Kidney epithelial cell (primary cell): ENCODE measurements around the gene DPYSL4. TPM values are rescaled to one million over a fixed set of nuclear protein-coding genes. Genes with fewer than 3 reads are reported as not detected.

ENCODE experiments used
- DNase-seq: peaks from one replicate; pipeline ENCODE4 v3.0.0-alpha.2; 2010; ENCODE audit warnings: low read depth
- H3K27me3 ChIP-seq: 2 replicates; pipeline ENCODE4 v1.6.0; 2011; ENCODE audit warnings: low read length; ENCODE audit not compliant: control insufficient read depth, insufficient read depth
- H3K36me3 ChIP-seq: 2 replicates; pipeline ENCODE4 v1.5.1; 2011; ENCODE audit warnings: low read length; ENCODE audit not compliant: control insufficient read depth, insufficient read depth
- H3K4me3 ChIP-seq: 2 replicates; pipeline ENCODE4 v1.5.1; 2011; ENCODE audit warnings: low read depth, mild to moderate bottlenecking, control low read depth, low read length
- total RNA-seq: library from RNA; depleted of rRNA; stranded (reverse); fragments of >200 nt; gene quantifications from 2 replicates; pipeline ENCODE4 v1.2.3, GENCODE V29; 2015
- TF ChIP-seq, protein P1 (sequence below): IDR thresholded peaks from 2 replicates; pipeline ENCODE4 v1.5.1; 2011; ENCODE audit warnings: mild to moderate bottlenecking, moderate library complexity, low read length, control low read depth, inconsistent platforms; ENCODE audit not compliant: insufficient read depth, poor library complexity, severe bottlenecking

DPYSL4 gene
- total RNA-seq, 1 donor from 2014 or later: 15.3 TPM

DNA sequence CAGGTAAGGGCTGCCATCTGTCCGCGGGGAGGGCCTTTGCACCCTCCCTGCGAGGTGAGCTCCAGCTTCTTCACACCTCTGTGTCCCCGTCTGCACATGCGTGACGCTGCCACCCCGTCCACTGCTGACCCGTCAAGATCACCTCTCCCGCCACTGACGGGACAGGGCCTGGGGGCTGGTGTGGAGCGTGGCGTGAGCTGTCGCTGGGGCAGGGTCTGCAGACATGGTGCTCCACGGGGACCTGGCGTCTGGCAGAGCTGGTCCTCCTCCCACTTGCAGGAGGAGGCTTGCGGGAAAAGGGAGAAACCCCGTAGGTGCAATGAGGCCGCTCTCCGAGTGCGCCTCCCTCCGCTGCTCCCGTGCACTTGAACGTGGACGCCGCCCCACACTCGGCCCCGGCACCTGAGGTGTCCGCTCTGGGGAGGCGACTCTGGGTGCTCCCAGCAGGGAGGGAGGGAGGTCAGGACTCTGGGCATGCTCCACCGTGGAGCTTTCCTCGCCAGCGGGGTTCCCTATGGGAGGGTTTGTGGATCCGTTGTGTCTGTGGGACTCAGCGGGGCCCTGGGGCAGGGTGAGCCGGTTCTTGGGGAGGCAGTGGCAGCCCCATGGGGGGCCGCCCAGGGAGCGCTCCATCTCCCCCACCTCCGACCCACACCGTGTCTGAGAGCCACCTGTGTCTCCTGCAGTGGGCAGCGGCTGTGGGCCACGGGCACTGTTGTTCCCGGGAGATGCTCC, 17.6 kb upstream of the DPYSL4 start:
- TF ChIP-seq, protein P1, sequence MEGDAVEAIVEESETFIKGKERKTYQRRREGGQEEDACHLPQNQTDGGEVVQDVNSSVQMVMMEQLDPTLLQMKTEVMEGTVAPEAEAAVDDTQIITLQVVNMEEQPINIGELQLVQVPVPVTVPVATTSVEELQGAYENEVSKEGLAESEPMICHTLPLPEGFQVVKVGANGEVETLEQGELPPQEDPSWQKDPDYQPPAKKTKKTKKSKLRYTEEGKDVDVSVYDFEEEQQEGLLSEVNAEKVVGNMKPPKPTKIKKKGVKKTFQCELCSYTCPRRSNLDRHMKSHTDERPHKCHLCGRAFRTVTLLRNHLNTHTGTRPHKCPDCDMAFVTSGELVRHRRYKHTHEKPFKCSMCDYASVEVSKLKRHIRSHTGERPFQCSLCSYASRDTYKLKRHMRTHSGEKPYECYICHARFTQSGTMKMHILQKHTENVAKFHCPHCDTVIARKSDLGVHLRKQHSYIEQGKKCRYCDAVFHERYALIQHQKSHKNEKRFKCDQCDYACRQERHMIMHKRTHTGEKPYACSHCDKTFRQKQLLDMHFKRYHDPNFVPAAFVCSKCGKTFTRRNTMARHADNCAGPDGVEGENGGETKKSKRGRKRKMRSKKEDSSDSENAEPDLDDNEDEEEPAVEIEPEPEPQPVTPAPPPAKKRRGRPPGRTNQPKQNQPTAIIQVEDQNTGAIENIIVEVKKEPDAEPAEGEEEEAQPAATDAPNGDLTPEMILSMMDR: no peak
- peaks cover 25% of the 10 kb centered on the region for H3K27me3 ChIP-seq
- no peaks in the 10 kb centered on the region for H3K36me3 ChIP-seq
- H3K4me3 ChIP-seq: no peak overlapping the region
- no peak for DNase-seq

DNA sequence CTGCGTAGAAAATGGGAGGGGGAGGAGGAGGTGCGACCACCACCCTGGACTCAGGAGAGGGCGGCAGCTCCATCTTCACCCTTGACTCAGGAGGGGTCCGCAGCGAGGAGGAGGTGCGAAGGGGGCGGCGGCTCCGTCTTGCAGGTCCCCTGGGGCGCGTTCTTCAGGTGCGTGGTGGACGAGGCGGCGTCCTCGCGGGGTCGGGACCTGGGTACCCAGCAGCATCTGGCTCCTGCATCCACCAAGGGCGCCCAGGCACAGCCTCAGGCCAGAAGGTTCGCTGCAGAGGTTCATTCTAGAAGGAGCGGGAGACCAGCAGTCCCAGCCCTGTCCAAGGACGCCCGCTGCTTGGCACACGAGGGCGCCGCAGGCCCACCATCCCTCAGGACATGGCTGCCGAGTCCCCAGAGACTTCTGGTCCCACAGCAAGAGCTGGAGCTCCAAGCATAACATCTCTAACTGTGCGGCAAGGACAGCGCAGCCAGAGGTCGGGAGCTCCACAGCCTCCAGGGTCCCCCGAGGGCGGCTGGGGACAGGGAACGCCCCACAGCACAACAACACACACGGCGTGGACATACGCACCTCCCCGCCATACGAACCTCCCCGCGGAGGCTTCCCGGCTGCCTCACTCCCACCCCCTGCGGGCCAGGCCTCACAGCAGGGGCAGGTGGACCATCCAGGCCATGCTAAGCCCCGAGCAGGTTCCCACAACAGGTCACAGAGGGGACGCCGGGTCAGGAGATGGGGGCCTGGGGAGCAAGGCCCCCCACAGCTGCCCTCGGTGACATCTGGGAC, 16.8 kb upstream of the DPYSL4 start:
- TF ChIP-seq, protein P1: no peak
- DNase-seq: no peak
- H3K4me3 ChIP-seq: no peak overlapping the region
- no peaks in the 10 kb centered on the region for H3K36me3 ChIP-seq
- peaks cover 19% of the 10 kb centered on the region for H3K27me3 ChIP-seq

DNA sequence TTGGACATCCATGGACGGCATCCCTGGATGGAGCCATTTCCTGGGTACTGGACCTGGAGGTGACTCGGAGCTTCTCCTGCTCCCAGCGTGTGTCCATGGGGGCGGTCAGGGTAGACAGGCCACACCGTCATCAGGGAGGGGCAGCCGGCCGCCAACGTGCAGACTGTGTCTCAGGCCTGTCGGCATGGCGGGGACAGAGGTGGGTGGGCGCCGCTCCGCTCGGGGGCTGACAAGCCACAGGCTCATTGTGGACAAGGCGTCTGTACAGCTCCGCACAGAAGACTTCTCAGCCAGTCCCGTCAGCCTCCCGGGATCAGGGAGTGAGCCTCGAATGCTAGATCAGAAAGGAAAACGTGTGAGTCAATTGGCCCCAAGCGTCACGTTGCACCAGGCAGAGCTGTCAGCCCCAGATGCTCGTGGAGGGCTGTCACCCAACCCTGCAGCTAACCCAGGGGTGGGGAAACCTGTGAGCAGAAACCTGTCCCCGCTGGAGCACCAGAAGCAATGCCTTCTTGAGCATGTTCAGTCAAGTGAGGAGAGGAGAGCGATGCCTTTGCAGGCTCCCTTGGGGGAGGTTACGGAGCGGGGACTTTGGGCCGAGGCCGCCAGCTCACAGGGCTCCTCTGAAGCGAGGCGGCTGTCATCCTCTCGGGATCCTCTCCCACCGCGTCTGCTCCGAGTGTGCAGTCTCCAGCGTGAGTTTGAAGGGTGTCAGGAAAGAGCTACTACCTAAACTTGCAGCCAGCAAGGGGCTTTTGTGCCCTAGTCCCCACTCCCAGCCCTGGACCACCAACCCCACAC, 16.0 kb upstream of the DPYSL4 start:
- DNase-seq: no peak
- TF ChIP-seq, protein P1: no peak
- Histone ChIP-seq H3K27me3 (peaks cover 17% of the 10 kb centered on the region), H3K36me3 (no peaks in the 10 kb centered on the region), H3K4me3 (no peak overlapping the region)

DNA sequence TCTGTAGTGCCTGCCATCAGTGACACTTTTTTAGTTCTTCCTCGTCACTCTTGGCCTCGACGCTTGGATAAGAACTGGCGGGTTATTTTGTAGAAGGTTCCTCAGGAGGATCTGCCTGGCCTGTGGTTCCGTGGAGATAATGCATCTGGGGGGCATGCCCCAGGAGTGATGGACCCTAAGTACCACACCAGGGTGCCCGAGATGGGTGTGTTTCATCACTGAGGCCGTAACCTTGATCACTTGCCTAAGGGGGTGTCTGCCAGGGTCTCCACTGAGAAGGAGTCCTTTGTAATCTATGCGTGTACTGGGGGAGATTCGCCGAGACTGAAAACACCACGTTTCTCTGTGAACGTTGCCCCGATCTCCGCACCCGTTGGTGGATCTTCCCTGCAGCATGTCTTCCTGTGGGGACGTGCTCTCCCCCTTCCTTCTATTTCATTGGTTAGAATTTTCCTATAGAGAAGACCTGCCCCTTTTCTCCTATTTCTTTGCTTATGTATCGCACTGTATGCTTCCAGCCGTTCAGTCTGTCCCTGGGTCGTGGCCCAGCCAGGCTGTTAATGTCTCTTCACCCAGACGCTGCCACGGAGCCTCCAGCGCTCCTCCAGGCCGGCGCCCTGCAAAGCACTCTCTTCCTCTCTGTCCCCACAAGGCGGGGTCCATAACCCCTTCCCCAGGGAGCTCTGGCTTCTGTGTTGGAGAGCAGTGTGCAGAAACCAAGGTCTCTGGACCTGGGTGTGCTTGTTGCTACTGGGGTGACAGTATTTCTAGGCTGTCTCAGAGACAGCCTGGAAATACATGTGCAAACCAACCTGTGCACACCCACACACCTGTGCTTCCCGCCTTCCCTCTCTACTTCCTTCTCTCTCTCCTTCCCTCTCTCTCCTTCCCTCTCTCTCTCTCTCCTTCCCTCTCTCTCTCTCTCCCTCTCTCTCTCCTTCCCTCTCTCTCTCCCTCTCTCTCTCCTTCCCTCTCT, 14.4 kb upstream of the DPYSL4 start:
- TF ChIP-seq, protein P1: no peak
- Histone ChIP-seq H3K4me3 (no peak overlapping the region), H3K36me3 (no peaks in the 10 kb centered on the region), H3K27me3 (peaks cover 32% of the 10 kb centered on the region)
- no peak for DNase-seq

DNA sequence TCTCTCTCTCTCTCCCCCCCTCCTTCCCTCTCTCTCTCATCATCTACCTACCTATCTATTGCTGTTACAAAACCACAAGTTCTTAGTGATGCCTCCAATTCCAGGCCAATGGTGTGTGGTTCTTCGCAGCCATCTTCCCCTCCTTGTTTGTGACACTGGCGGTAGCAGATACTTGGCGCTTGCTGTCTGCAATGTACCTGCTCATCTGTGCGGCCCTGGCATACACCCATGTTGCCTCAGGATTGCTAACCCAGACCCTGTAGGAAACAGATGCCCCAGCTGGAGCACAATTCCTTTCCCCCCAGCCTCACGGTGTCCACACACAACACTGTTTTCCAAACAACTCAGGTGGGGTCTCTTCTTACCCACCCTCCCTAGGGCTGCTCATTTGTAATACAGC, 13.6 kb upstream of the DPYSL4 start:
- DNase-seq: no peak
- TF ChIP-seq, protein P1: no peak
- Histone ChIP-seq H3K27me3 (peaks cover 39% of the 10 kb centered on the region), H3K4me3 (no peak overlapping the region), H3K36me3 (no peaks in the 10 kb centered on the region)
